ENCODE measurements around the gene CD6.

The CD6 gene

DNA sequence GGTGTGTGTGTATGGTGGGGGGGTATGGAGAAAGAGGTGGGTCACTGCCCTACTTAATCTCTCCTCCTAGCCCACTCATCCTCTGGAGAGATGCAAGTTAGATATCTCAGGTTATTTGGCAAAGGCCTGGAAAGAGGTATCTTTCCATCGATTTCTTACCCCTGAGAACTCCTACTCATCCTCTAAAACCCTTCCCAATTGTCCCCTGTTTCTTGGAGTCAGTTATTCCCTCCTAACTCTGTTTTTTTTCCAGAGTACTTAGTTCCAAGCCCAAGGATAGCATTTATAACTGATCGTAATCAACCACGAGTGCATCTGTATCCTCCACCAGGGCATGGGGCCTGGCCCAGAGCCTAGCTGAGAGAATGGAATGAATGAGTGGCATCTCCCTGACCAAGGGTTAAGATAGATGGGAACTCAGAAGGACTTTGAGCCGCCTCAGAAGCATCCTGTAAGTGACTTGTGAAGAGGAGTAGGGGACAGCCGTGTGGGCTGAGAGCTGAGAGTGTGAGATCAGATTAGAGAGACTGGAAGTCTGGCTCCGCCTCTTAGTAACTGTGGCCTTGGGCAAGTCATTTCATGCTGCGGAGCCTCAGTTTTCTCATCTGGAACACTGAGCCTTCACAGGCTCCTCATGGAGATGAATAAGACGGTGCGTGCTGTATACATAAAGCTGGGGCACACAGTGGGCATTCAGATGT is 16.2 kb downstream of the CD6 start:
- peak; percentile 17 to 25 for ATAC-seq

- no peak for ATAC-seq
These were observed 17.2 kb downstream of the CD6 start for GRCh38 chr11:60988658-60989057.

DNA sequence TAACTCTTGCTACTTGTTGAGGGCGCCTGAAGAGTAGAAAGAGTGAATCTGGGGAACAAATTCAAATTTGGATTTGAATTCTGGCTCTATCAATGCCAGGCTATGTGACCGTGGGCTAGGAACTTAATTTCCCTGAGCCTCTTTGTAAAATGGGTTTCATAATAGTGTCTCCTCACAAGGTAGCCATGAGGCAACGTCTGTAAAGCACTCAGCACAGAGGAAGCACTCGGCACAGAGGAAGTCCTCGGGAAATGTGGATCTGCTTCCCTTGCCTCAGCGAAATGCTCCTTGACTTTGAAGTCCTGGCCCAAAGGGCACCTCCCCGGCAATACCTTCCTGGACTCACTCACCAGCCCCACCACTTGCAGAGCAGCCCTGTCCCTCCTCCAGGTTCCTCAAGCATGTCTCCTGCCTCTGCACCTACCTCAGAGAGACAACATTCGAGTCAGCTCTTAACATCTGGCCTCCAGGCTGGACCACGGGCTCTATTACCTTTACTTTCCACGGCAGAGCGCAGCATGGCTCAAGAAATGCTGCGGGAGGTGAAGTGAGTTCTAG is 17.7 kb downstream of the CD6 start:
- no peak for ATAC-seq

DNA sequence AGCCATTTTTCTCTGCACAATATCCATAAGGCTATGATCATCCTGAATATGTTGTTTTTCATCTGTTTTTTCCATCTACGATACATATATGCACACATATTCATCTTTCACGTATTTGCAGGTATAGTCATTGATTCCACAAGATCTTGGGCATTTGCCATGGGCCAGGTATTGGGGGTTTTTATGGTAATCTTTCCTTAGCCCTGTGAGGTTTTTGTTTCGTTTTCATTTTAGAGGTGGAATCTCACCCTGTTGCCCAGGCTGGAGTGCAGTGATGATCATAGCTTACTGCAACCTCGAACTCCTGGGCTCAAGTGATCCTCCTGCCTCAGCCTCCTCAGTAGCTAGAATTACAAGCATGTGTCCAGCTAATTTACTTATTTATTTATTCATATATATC is 20.0 kb downstream of the CD6 start:
- peak; percentile 11 to 14 for ATAC-seq

DNA sequence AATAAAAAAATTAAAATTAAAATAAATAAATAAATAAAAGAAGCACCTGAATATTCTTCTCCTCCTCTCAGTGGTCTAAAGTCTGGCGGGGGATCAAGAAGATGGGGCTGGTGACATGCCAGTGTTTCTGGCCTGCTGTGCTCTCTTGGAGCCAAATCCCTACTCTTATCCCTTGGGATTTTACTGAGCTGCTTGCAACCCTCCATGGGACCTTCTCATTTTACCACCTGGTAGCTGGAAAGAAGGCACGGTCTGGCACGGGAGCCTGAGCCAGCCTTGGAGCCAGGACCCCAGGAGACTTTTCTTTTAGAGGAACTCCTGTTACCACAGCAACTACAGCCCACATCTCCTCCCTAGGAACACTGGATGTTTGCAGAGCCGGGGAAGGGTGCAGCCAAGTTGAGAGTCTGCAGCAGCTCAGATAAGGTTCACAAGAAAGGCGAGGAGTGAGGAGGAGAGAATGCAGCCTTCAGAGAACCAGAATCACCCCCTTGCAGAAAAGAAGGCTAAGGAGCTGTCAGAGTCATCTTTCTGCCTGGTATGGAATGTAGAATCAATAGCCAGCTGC is 21.4 kb downstream of the CD6 start:
- ATAC-seq: no peak

- no peak for ATAC-seq
These were observed 22.1 kb downstream of the CD6 start for GRCh38 chr11:60993615-60994014.

GRCh38 chr11:60994541-60995080 is 23.1 kb downstream of the CD6 start:
- peak; percentile 79 to 81 for ATAC-seq

GRCh38 chr11:60995798-60996197 is 24.3 kb downstream of the CD6 start:
- no peak for ATAC-seq

- no peak for ATAC-seq
These were observed 25.1 kb downstream of the CD6 start for GRCh38 chr11:60996381-60997138.

GRCh38 chr11:61000426-61000825 is 28.9 kb downstream of the CD6 start:
- no peak for ATAC-seq

- no peak for ATAC-seq
These were observed 30.5 kb downstream of the CD6 start for GRCh38 chr11:61001931-61002330.

- ATAC-seq: peak; percentile 22 to 25
These were observed 31.1 kb downstream of the CD6 start for GRCh38 chr11:61002598-61002997.

GRCh38 chr11:61004180-61004611 is 32.7 kb downstream of the CD6 start:
- ATAC-seq: peak; percentile 56 to 63

DNA sequence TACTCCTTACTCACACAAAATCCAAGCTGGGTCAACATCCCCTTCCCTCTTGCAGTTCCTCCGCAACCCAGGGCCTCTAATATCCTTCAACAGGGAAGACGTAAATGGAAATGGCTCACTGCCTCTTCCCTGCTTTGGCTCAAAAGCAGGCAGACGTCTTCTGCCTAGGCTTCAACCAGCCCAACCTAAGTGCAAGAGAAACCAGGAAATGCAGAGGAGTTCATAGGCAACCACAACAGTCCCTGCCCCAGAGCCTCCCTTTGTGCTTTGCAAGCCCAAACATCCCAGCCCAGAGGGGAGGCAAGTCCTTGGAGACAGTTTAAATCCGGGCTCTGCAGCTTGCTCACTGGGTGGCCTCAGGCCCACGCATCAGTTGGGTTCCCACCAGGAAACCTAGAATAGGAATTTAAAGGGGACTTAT is 33.3 kb downstream of the CD6 start:
- ATAC-seq: peak; percentile 61 to 64

DNA sequence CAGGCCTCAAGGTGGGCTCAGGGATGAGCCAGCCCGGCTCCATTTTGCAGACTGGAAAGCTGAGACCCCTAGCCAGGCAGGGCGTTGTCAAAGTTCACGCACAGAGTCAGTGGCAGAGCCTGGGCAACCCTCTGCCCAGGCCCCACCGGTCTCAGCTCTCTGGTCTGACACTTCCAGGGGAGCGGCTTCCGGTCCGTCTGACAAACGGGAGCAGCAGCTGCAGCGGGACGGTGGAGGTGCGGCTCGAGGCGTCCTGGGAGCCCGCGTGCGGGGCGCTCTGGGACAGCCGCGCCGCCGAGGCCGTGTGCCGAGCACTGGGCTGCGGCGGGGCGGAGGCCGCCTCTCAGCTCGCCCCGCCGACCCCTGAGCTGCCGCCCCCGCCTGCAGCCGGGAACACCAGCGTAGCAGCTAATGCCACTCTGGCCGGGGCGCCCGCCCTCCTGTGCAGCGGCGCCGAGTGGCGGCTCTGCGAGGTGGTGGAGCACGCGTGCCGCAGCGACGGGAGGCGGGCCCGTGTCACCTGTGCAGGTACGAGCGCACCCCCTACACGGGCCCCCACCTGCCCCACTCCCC is 36.0 kb downstream of the CD6 start:
- no peak for ATAC-seq

GRCh38 chr11:61007956-61008896 is 36.7 kb downstream of the CD6 start:
- ATAC-seq: no peak

DNA sequence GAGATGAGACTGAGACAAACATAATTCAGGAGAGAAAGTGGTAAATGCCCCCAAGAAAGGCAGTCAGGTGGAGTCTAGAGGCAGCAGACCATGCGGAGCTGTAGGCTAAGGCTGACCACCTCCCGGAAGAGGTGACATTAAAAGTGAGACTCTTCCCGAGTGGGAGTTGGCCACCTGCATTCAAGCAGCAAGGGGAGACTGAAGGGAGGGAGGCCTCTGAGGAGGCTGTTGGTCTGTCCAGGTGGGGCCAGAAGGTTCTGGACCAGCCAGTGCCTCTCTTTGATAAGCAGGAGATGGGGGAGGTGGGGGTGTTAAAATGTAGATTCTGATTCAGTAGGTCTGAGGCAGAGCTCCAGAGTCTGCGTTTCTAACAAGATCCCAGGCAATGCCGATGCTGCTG is 37.5 kb downstream of the CD6 start:
- no peak for ATAC-seq

DNA sequence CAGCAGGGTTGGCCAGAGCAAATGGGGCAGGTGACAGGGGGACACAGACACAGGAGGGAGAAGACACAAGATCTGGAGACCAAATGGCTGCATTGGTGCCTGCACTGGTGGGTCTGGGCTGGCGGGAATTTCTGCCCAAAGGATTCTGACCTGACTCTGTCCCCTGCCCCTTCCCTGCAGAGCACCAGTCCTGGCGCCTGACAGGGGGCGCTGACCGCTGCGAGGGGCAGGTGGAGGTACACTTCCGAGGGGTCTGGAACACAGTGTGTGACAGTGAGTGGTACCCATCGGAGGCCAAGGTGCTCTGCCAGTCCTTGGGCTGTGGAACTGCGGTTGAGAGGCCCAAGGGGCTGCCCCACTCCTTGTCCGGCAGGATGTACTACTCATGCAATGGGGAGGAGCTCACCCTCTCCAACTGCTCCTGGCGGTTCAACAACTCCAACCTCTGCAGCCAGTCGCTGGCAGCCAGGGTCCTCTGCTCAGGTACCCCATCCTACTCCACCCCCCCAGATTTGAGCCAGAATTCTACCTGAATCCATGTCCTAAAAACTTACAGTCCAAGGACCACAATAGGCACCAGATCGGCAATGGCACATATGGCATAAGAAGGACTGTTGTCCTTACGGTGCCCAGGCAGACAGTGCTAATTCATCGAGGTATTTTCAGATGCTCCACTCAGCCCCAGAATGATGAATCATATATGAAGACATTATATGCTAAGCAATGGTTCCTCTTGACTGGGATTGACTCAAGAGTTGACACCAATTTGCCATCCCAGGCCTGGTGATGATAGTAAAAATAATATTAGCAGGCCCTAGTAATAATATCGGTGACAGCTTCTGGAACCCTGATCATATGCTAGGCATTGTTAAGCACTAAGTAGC is 38.2 kb downstream of the CD6 start:
- ATAC-seq: peak; percentile 51 to 52

GRCh38 chr11:61010466-61011228 is 39.2 kb downstream of the CD6 start:
- no peak for ATAC-seq

All from activated CD4-positive, CD25-positive, alpha-beta regulatory T cell treated with anti-CD3 and anti-CD28 coated beads, Interleukin-2, amount 50 U/mL, for 24 hours (primary cell).